Neural crest cell (in vitro differentiated cells): Measurements from ENCODE around the gene CPNE8. TPM values are rescaled to one million over a fixed set of nuclear protein-coding genes. Genes with fewer than 3 reads are reported as not detected.

ENCODE experiments used
- DNase-seq: peaks from one replicate; pipeline ENCODE4 v3.0.0; 2021; ENCODE audit warnings: low read depth, mixed read lengths, low spot score
- H3K27ac Mint-ChIP-seq: one replicate; pipeline ENCODE4 v1.8.0; 2021; ENCODE audit warnings: mild to moderate bottlenecking, mixed read lengths; ENCODE audit not compliant: unreplicated experiment
- H3K27me3 Mint-ChIP-seq: 2 replicates; pipeline ENCODE4 v1.8.0; 2021; ENCODE audit warnings: low read depth, mild to moderate bottlenecking, mixed read lengths
- H3K36me3 Mint-ChIP-seq: 2 replicates; pipeline ENCODE4 v1.8.0; 2021; ENCODE audit warnings: low read depth, mild to moderate bottlenecking, mixed read lengths
- H3K4me1 Mint-ChIP-seq: 2 replicates; pipeline ENCODE4 v1.8.0; 2021; ENCODE audit warnings: mixed read lengths
- H3K4me3 Mint-ChIP-seq: one replicate; pipeline ENCODE4 v1.8.0; 2021; ENCODE audit warnings: mild to moderate bottlenecking, mixed read lengths
- H3K9me3 Mint-ChIP-seq: 2 replicates; pipeline ENCODE4 v1.8.0; 2021; ENCODE audit warnings: mixed read lengths
- CTCF ChIP-seq: fragments of 200-600 bp; sonication (generic); conservative IDR thresholded peaks from 2 replicates; pipeline ENCODE4 v1.5.0; 2021; ENCODE audit warnings: antibody characterized with exemption, mild to moderate bottlenecking
- total RNA-seq: library from RNA; stranded (reverse); gene quantifications from 2 replicates; pipeline ENCODE4 v1.2.1, GENCODE V29; 2021

The CPNE8 gene
- total RNA-seq, 1 donor from 2014 or later: 7.0 TPM

GRCh38 chr12:38906482-38907200, 1.2 kb upstream of the CPNE8 start:
- peak overlapping the region; percentile 91 for H3K27ac Mint-ChIP-seq
- DNase-seq: peak; percentile 85

GRCh38 chr12:38904537-38905479, 583 bp downstream of the CPNE8 start:
- H3K27ac Mint-ChIP-seq: peak overlapping the region; percentile 96
- DNase-seq: peak; percentile 33
- H3K4me1 Mint-ChIP-seq: peaks cover 30% of the 10 kb centered on the region
- peaks cover 9% of the 10 kb centered on the region for H3K27me3 Mint-ChIP-seq
- no peaks in the 10 kb centered on the region for H3K36me3 Mint-ChIP-seq
- H3K4me3 Mint-ChIP-seq: peak overlapping the region; percentile 97
- TF ChIP-seq CTCF: no peak
- peaks cover 2% of the 10 kb centered on the region for H3K9me3 Mint-ChIP-seq

More at GRCh38 chr12:38906482-38907200, 1.2 kb upstream of the CPNE8 start:
- Mint-ChIP-seq H3K36me3 (no peaks in the 10 kb centered on the region), H3K4me3 (peak overlapping the region; percentile 97), H3K9me3 (no peaks in the 10 kb centered on the region), H3K4me1 (peaks cover 30% of the 10 kb centered on the region), H3K27me3 (peaks cover 14% of the 10 kb centered on the region)
- peak; percentile 88 for TF ChIP-seq CTCF

GRCh38 chr12:38903596-38903995, 1.8 kb downstream of the CPNE8 start:
- no peak for DNase-seq
- peak overlapping the region; percentile 97 for H3K4me3 Mint-ChIP-seq
- no peaks in the 10 kb centered on the region for H3K36me3 Mint-ChIP-seq
- peaks cover 2% of the 10 kb centered on the region for H3K9me3 Mint-ChIP-seq
- peaks cover 30% of the 10 kb centered on the region for H3K4me1 Mint-ChIP-seq
- no peak for TF ChIP-seq CTCF
- peaks cover 9% of the 10 kb centered on the region for H3K27me3 Mint-ChIP-seq
- no peak overlapping the region for H3K27ac Mint-ChIP-seq

- no peaks in the 10 kb centered on the region for H3K36me3 Mint-ChIP-seq
- no peaks in the 10 kb centered on the region for H3K27me3 Mint-ChIP-seq
- no peak for DNase-seq
- no peak overlapping the region for H3K27ac Mint-ChIP-seq
- peaks cover 2% of the 10 kb centered on the region for H3K9me3 Mint-ChIP-seq
- no peak for TF ChIP-seq CTCF
- no peak overlapping the region for H3K4me3 Mint-ChIP-seq
- no peaks in the 10 kb centered on the region for H3K4me1 Mint-ChIP-seq
These were observed 7.2 kb downstream of the CPNE8 start for GRCh38 chr12:38898001-38898684.

GRCh38 chr12:38895446-38895845, 9.9 kb downstream of the CPNE8 start:
- H3K27ac Mint-ChIP-seq: no peak overlapping the region
- peaks cover 3% of the 10 kb centered on the region for H3K36me3 Mint-ChIP-seq
- no peaks in the 10 kb centered on the region for H3K27me3 Mint-ChIP-seq
- peaks cover 9% of the 10 kb centered on the region for H3K9me3 Mint-ChIP-seq
- no peak for TF ChIP-seq CTCF
- H3K4me1 Mint-ChIP-seq: no peaks in the 10 kb centered on the region
- no peak for DNase-seq
- H3K4me3 Mint-ChIP-seq: no peak overlapping the region
